A549 (cell line): ENCODE data around the gene PRR12. TPM values are rescaled to one million over a fixed set of nuclear protein-coding genes. Genes with fewer than 3 reads are reported as not detected.
"Not testable (repeated sequence)": the region's sequence is repeated elsewhere in the genome, so short reads cannot be mapped to it uniquely, and the experiment has no call there.

Source experiments
- ATAC-seq, 2 experiments: fragments of 200-7000 bp in 1 of 2; fragments of >200 bp in 1 of 2; cut with Nextera tagmentation in 1 of 2; cut with Tn5 transposase in 1 of 2; 3 replicates each; pipeline versions ENCODE4 v1.8.0 to v1.9.1; 2018 to 2020; ENCODE audit warnings: mild to moderate bottlenecking in 1 of 2, moderate library complexity in 1 of 2
- CTCF ChIA-PET: fragments of 300-600 bp; sonication (Branson Sonifier 250); formaldehyde crosslinking; extraction: SDS; loops from one replicate; lab custom pipeline; 2021; ENCODE audit warnings: antibody characterized with exemption, inconsistent platforms; lab: Yijun Ruan, JAX
- POLR2A ChIA-PET: fragments of 350-600 bp; formaldehyde crosslinking; extraction: SDS; loops from one replicate; lab custom pipeline; 2021; ENCODE audit warnings: antibody characterized with exemption, inconsistent platforms; lab: Yijun Ruan, JAX
- DNase-seq, 2 experiments: peaks; one replicate each; pipeline versions ENCODE4 v3.0.0 to v3.0.0-alpha.2; 2011 to 2016; ENCODE audit warnings: low read depth in 1 of 2, low spot score in 1 of 2
- FAIRE-seq: peaks from 2 replicates; lab custom pipeline; 2011; peaks lifted over from hg19 to GRCh38; lab: Jason Lieb, UNC
- H3K27ac ChIP-seq, 2 experiments: fragments of >200 bp; sonication (Bioruptor Twin); formaldehyde crosslinking; 3 replicates each; pipeline ENCODE4 v1.5.1; 2016 to 2017
- H3K4me1 ChIP-seq: fragments of >200 bp; sonication (Bioruptor Twin); formaldehyde crosslinking; 3 replicates; pipeline ENCODE4 v1.6.1; 2016
- H3K4me2 ChIP-seq: fragments of >200 bp; sonication (Bioruptor Twin); formaldehyde crosslinking; 3 replicates; pipeline ENCODE4 v1.6.1; 2016
- H3K4me3 ChIP-seq: fragments of >200 bp; sonication (Bioruptor Twin); formaldehyde crosslinking; 3 replicates; pipeline ENCODE4 v1.5.1; 2016
- H3K9me3 ChIP-seq: fragments of >200 bp; sonication (Bioruptor Twin); formaldehyde crosslinking; 3 replicates; pipeline ENCODE4 v1.6.1; 2016
- BCL3 ChIP-seq: fragments of >200 bp; sonication (Bioruptor Twin); formaldehyde crosslinking; IDR thresholded peaks from 3 replicates; pipeline ENCODE4 v1.6.1; 2016
- CBX8 ChIP-seq: fragments of 200-600 bp; sonication (generic); IDR thresholded peaks from 2 replicates; pipeline ENCODE4 v1.6.1; 2016
- CHD4 ChIP-seq: fragments of 200-600 bp; sonication (generic); IDR thresholded peaks from 2 replicates; pipeline ENCODE4 v1.6.1; 2016; ENCODE audit warnings: antibody characterized with exemption, mild to moderate bottlenecking, borderline replicate concordance
- GATA3 ChIP-seq: IDR thresholded peaks from 2 replicates; pipeline ENCODE4 v1.6.1; 2012; ENCODE audit warnings: borderline replicate concordance
- HES2 ChIP-seq: fragments of >200 bp; sonication (Bioruptor Twin); formaldehyde crosslinking; IDR thresholded peaks from 2 replicates; pipeline ENCODE4 v1.6.1; 2016
- HMGXB4 ChIP-seq: fragments of 250-450 bp; sonication (Bioruptor Pico); IDR thresholded peaks from 2 replicates; pipeline ENCODE4 v1.5.0; 2021; ENCODE audit warnings: mild to moderate bottlenecking, moderate library complexity, borderline replicate concordance
- HOXA7 ChIP-seq: fragments of 250-450 bp; sonication (Bioruptor Pico); IDR thresholded peaks from 2 replicates; pipeline ENCODE4 v1.5.0; 2020; ENCODE audit warnings: mild to moderate bottlenecking, moderate library complexity
- JUN ChIP-seq, 2 experiments: fragments of >200 bp; sonication (Bioruptor Twin); formaldehyde crosslinking; IDR thresholded peaks; 2 replicates in 1 of 2; 3 replicates in 1 of 2; pipeline ENCODE4 v1.6.1; 2016 to 2017
- JUNB ChIP-seq: fragments of >200 bp; sonication (Bioruptor Twin); formaldehyde crosslinking; IDR thresholded peaks from 2 replicates; pipeline ENCODE4 v1.6.1; 2016
- KDM1A ChIP-seq: fragments of 200-600 bp; sonication (generic); IDR thresholded peaks from 2 replicates; pipeline ENCODE4 v1.6.1; 2016; ENCODE audit warnings: low read depth, mild to moderate bottlenecking
- KDM5A ChIP-seq: fragments of 200-600 bp; sonication (generic); IDR thresholded peaks from 2 replicates; pipeline ENCODE4 v1.6.1; 2016; ENCODE audit warnings: antibody characterized with exemption, mild to moderate bottlenecking
- MAFK ChIP-seq: fragments of 450-650 bp; IDR thresholded peaks from 2 replicates; pipeline ENCODE4 v1.6.1; 2014; ENCODE audit not compliant: partially characterized antibody
- MYC ChIP-seq: IDR thresholded peaks from 2 replicates; pipeline ENCODE4 v1.6.1; 2012; ENCODE audit warnings: mild to moderate bottlenecking, inconsistent platforms, low read length, improper control_type of control experiment, borderline replicate concordance
- NR3C1 ChIP-seq: fragments of >200 bp; sonication (Bioruptor Twin); formaldehyde crosslinking; IDR thresholded peaks from 3 replicates; pipeline ENCODE4 v1.6.1; 2017
- RCOR1 ChIP-seq: fragments of 150-350 bp; IDR thresholded peaks from 2 replicates; pipeline ENCODE4 v1.6.1; 2014; ENCODE audit warnings: antibody characterized with exemption, low read length, low read depth
- TP53 ChIP-seq: fragments of 250-450 bp; sonication (Bioruptor Pico); IDR thresholded peaks from 2 replicates; pipeline ENCODE4 v1.5.0; 2021; ENCODE audit warnings: mild to moderate bottlenecking, moderate library complexity
- ZNF302 ChIP-seq: fragments of 250-450 bp; sonication (Bioruptor Pico); IDR thresholded peaks from 2 replicates; pipeline ENCODE4 v1.9.0; 2021; ENCODE audit warnings: inconsistent platforms, mild to moderate bottlenecking, moderate library complexity
- WGBS: methylation state at CpG from one replicate; pipeline ENCODE4 v1.1.6; 2017; ENCODE audit errors: missing lambda C conversion rate; 5-methylcytosine and 5-hydroxymethylcytosine counted together
- polyA plus RNA-seq, 4 experiments: library from polyadenylated mRNA; depleted of rRNA in 3 of 4; stranded (reverse); fragments of >200 nt; fragmentation: RNase III in 1 of 4; extraction: RNeasy Plus Mini Kit Qiagen cat#74134 plus additional on column Dnase treatment in 1 of 4; gene quantifications; 2 replicates in 3 of 4; 3 replicates in 1 of 4; pipeline ENCODE4 v1.2.3, GENCODE V29; 2011 to 2017
- TF ChIP-seq, protein P1 (sequence below): fragments of >200 bp; sonication (Bioruptor Twin); formaldehyde crosslinking; IDR thresholded peaks from 3 replicates; pipeline ENCODE4 v1.5.1; 2016
- TF ChIP-seq, protein P2 (sequence below): IDR thresholded peaks from 2 replicates; pipeline ENCODE4 v1.6.1; 2012

PRR12 gene
- polyA plus RNA-seq, 2 of the 4 experiments (the other 2 are of a cell fraction), result 0.78 to 15.6 TPM

DNA sequence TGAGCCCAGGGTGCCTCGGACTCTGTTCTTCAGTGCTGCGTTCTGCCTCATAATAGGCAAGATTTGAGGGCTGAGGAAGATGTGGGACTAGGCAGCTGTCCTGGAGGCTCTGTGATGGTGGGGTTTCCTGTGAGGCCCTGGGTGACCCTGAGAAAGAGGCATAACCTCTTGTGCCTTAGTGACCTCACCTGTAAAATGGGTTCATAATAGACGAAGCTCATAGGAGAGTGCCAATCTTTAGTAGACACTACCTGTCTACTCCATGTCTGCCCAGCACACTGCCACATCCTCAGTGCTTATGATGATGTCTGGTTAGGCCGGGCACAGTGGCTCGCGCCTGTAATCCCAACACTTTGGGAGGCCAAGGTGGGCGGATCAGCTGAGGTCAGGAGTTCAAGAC lies 25.6 kb downstream of the PRR12 start:
- FAIRE-seq, result no peak
- peaks cover 34% of the 10 kb centered on the region for H3K4me1 ChIP-seq
- H3K27ac ChIP-seq, result no peak overlapping the region
- WGBS, result 95% methylated on average over 7 of the region's 7 CpGs
- ATAC-seq, result no peak
- 0 out of 2 replicates have a peak, but pooled peaks have one; percentile 75 for TF ChIP-seq RCOR1
- no peak for TF ChIP-seq HOXA7 (CRISPR knock-in tag)
- peak; percentile 85 for TF ChIP-seq KDM1A
- CTCF ChIA-PET, result interaction anchor here (0.7 to 3.9 kb wide), 8 partner anchors 8 to 55 kb away, joined by 3 to 15 read pairs (median 4); partner anchors contain the start of gene RRAS
- H3K4me2 ChIP-seq, result no peak overlapping the region
- POLR2A ChIA-PET, result no interaction called here
- no peak overlapping the region for H3K4me3 ChIP-seq
- no peak for DNase-seq
- no peaks in the 10 kb centered on the region for H3K9me3 ChIP-seq

- CTCF ChIA-PET, result interaction anchor here (0.7 to 3.9 kb wide), 10 partner anchors 9 to 55 kb away, joined by 3 to 15 read pairs (median 4); partner anchors contain the start of gene RRAS
- no peak overlapping the region for H3K4me2 ChIP-seq
- DNase-seq, result no peak
- no peak overlapping the region for H3K27ac ChIP-seq
- H3K9me3 ChIP-seq, result no peaks in the 10 kb centered on the region
- ATAC-seq, result no peak
- H3K4me1 ChIP-seq, result peaks cover 32% of the 10 kb centered on the region
- POLR2A ChIA-PET, result no interaction called here
- FAIRE-seq, result no peak
- no peak for TF ChIP-seq HES2
- no peak for TF ChIP-seq RCOR1
- no peak for TF ChIP-seq BCL3
- TF ChIP-seq TP53 (CRISPR knock-in tag), result no peak
- no peak for TF ChIP-seq NR3C1
- no peak for TF ChIP-seq KDM1A
- TF ChIP-seq KDM5A, result no peak
- TF ChIP-seq, protein P1, sequence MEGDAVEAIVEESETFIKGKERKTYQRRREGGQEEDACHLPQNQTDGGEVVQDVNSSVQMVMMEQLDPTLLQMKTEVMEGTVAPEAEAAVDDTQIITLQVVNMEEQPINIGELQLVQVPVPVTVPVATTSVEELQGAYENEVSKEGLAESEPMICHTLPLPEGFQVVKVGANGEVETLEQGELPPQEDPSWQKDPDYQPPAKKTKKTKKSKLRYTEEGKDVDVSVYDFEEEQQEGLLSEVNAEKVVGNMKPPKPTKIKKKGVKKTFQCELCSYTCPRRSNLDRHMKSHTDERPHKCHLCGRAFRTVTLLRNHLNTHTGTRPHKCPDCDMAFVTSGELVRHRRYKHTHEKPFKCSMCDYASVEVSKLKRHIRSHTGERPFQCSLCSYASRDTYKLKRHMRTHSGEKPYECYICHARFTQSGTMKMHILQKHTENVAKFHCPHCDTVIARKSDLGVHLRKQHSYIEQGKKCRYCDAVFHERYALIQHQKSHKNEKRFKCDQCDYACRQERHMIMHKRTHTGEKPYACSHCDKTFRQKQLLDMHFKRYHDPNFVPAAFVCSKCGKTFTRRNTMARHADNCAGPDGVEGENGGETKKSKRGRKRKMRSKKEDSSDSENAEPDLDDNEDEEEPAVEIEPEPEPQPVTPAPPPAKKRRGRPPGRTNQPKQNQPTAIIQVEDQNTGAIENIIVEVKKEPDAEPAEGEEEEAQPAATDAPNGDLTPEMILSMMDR, result no peak
- TF ChIP-seq HMGXB4 (CRISPR knock-in tag), result no peak
- no peak for TF ChIP-seq CHD4
- no peak for TF ChIP-seq MYC
- TF ChIP-seq CBX8, result no peak
- TF ChIP-seq GATA3, result no peak
- no peak for TF ChIP-seq JUNB
- TF ChIP-seq, protein P2, sequence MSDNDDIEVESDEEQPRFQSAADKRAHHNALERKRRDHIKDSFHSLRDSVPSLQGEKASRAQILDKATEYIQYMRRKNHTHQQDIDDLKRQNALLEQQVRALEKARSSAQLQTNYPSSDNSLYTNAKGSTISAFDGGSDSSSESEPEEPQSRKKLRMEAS, result no peak
- TF ChIP-seq ZNF302 (CRISPR knock-in tag), result no peak
- TF ChIP-seq MAFK, result no peak
- TF ChIP-seq, all 56 proteins: peak for 0
- 90% methylated on average over 7 of the region's 7 CpGs for WGBS
- H3K4me3 ChIP-seq, result no peak overlapping the region
Measured at GRCh38 chr19:49616945-49617344, 26.0 kb downstream of the PRR12 start.

DNA sequence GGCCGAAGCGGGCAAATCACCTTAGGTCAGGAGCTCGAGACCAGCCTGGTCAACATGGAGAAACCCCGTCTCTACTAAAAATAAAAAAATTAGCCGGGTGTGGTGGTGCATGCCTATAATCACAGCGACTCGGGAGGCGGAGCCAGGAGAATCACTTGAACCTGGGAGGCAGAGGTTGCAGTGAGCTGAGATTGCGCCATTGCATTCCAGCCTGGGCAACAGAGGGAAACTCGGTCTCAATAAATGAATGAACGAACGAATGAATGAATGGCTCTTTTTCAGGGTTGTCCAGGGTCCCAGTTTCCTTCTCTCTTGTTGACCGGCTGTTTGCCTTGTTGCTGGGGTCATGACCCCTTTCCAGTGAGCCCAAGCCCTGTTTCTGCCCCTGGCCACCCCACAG lies 26.9 kb downstream of the PRR12 start:
- FAIRE-seq, DNase-seq, H3K4me2 ChIP-seq, POLR2A ChIA-PET, ATAC-seq, H3K9me3 ChIP-seq, H3K27ac ChIP-seq, H3K4me3 ChIP-seq: not testable (repeated sequence)
- WGBS, result 77% methylated on average over 13 of the region's 13 CpGs
- peaks cover 23% of the 10 kb centered on the region for H3K4me1 ChIP-seq
- 0 out of 5 replicates have a peak, but pooled peaks of 1 of the 2 experiments have one; percentile 7 for TF ChIP-seq JUN (IDR thresholded peaks at IDR 0.05)
- CTCF ChIA-PET, result interaction anchor here (1.1 to 3.9 kb wide), 8 partner anchors 8 to 54 kb away, joined by 3 to 15 read pairs (median 5); partner anchors contain the start of gene RRAS
